Mesenteric fat pad (tissue), 1 donor: ENCODE measurements around the gene TACSTD2. TPM values are rescaled to one million over a fixed set of nuclear protein-coding genes. Genes with fewer than 3 reads are reported as not detected.

Source experiments
- total RNA-seq: library from RNA; stranded (reverse); fragmentation: NEBNext Ultra II Directional; extraction: Animal tissue kit (Norgen Biotek cat#: 25700); gene quantifications from one replicate; pipeline ENCODE4 v1.2.1, GENCODE V29; 2021
- donor health status: DM: yes; HTN: yes; CAD: no.

Gene TACSTD2
- total RNA-seq, 1 donor from 2014 or later = 1.7 TPM

Other genes starting within 250 kb of the TACSTD2 start
- gene OMA1, start 30.5 kb downstream of the TACSTD2 start, total RNA-seq = 13.5 TPM
- 28.2 TPM for gene MYSM1, start 122.8 kb upstream of the TACSTD2 start, total RNA-seq
- 298 TPM for gene JUN, start 206.8 kb upstream of the TACSTD2 start, total RNA-seq